GM19023 (cell line): Measurements from ENCODE around the gene B9D1.

ENCODE experiments used
- ATAC-seq: cut with Tn5 transposase; IDR thresholded peaks from one replicate; pipeline ENCODE4 v1.9.1; 2021; ENCODE audit warnings: mild to moderate bottlenecking, moderate library complexity; ENCODE audit not compliant: unreplicated experiment

B9D1 gene

DNA sequence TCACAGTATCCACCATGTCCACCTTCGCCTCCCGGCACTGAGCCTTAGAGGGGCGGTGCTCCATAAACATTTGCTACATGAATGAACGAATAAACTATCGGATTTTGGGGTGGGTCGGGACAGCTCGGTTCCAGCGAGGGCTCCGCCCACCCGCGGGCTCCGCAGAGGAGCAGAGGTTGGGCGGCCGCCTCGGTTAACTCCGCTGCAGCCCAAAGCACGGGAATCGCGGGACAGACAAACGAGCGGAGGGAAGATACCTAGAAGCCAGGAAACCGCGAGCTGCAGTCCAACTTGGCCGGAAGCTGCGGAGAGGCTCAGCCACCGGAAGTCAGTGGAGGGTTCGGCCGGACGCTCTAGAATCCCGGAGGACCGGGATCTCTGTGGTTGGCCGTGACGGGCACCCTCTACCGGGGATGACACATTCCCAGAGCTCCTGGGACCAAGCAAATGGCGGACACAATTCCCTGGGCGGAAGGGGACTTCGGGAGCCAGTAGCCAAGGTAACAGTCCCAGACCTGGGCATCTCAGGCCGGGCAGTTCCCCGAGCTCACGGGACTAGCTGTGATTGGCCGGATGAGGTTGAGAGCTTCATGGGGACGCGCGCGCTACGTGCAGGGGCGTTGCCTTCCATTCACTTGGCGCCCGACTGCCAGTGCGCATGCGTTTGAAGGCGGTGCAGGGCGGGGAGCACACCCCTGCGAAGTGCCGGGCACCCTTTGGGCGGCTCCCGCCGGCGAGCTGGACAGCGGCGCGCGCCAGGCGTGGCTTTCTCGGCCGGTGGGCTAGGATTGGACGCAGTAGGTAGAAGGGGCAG lies 15.3 kb upstream of the B9D1 start:
- ATAC-seq, result peak; percentile 94

- ATAC-seq, result no peak
Measured at GRCh38 chr17:19376811-19377210, 14.3 kb upstream of the B9D1 start.

DNA sequence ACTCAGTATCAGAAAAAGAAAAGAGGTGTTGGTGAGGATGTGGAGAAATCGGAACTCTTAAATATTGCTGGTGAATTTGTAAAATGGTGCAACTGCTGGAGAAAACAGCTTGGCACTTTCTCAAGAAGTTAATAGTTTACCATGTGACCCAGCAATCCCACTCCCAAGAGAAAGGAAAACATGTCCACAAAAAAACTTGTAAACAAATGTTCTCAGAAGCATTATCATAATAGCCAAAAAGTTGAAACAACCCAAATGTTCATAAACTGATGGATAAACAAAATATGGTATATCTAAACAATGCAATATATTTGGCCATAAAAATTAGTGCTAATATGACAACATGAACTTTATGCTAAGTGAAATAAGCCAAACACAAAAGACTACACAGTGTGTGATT lies 13.2 kb upstream of the B9D1 start:
- no peak for ATAC-seq

- ATAC-seq, result no peak
Measured at GRCh38 chr17:19374136-19374535, 11.6 kb upstream of the B9D1 start.

DNA sequence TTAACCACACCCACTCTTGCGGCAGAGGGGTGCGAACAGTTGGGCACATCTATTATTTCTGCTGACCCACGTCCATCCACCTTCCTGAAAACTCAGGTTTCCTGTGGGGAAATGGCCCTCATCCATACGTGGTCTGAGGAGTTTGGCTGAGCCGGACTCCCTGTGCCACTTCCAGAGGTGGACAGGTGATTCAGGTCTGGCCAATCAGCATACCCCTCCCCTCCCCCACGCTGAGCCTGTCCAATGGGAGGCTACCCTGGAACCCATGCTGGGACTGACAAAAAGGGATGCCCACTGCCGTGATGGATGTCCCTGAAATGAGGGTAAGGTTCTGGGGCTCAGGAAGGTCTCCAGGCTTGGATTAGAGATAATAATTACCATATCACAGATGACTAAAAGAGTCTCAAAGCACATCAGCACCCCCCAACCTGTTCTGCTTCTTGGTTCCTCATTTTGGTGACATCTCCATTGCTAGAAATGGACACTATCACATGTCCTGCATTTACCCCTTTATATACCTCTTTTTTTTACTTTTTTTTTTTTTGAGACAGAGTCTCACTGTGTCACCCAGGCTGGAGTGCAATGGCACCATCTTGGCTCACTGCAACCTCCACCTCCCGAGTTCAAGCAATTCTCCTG lies 10.5 kb upstream of the B9D1 start:
- ATAC-seq, result no peak

DNA sequence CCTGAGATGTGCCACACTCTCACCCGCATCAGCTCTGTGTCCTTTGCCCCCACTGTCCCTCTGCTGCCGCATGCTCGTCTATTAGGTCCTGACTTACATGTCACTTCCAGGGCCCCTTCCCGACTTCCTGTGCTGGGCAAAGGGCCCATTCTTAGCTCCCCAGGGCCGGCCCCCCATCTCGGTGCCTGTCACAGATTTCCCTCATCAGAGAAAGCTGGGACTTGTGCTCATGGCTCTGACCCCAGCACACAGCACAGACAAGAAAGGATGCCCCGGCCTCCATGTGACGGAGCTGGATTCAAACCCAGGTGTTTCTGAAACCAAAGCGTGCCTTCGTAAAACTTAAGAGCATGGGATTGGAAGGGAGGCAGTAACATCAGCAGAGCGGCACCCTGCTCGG lies 9.9 kb upstream of the B9D1 start:
- ATAC-seq, result no peak

DNA sequence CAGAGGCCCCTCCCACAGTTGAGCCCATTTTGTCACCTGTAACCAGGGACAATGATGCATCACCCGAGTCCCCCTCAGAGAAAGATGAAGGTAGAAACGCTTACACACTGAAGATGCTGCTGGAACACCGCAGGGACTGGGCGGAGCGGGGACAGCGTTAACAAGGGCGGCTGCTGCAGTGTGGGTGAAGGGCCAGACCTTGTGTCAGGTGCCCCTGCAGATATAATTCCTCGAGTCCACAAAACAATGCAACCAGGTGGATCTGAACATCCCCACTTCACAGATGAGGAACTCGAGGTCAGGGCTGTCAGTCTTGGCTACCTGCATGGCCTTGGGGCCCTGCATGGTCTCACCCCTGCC lies 9.5 kb upstream of the B9D1 start:
- ATAC-seq, result no peak

GRCh38 chr17:19371259-19372010 lies 8.9 kb upstream of the B9D1 start:
- ATAC-seq, result no peak

- peak; percentile 63 for ATAC-seq
Measured at GRCh38 chr17:19370493-19370960, 8.0 kb upstream of the B9D1 start.

DNA sequence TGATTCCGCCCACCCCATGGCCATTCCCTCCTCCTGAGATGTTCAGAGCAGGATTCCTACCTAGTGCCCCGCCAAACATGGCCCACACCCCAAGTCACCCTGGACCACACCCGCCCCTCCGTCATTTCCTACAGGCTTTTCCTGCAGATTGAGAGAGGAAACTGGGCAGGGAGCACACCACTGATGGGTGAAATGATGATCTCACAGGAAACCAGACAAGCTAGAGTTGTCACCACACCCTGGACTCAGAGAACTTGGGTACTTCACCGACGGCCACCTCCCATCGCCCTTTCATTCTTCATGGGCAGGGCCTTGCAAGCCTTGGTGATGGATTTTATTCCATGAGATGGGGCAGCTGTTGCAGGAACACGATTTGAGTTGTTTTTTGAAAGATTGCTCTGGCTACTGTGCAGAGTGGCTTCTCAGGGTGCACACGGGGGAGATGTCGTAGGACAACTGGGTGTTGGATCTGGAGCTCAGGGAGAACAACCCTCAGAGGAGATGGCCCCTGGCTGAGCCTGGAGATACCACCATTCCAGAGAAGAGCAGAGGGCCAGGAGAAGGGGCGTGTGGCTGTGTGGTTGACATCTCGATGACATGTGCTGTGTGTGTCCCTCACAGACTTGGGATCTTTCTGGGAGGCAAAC lies 7.4 kb upstream of the B9D1 start:
- ATAC-seq, result no peak

DNA sequence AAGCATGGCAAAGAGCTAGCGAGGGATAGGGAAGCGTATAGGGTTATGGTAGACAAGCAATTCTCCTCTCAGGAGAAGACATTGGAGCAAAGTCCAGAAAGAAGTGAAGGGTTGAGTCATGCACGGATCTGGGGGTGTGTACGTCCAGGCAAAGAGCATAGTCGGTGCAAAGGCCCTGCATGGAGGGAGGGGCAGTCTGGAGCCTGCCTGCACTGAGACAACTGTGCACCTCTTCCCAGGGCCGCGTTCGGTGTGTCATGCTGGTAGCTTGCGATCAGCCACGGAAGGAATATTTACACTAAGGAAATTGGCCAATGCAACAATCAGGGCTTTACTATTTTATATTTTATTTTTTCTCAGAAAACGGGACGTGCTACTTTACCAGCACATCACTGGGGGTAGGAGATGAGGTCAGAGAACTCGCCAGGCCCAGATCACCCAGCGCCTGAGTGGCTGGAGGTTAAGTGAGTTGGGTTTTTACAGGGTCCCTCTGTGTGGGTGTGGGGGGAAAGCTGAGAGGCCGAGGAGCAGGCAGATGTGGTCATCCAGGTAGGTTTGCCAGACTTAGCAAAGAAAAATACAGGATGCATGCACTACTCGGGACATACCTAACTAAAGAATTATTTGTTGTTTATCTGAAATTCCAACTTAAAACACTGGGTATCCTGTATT lies 6.7 kb upstream of the B9D1 start:
- ATAC-seq, result no peak

- ATAC-seq, result no peak
Measured at GRCh38 chr17:19368229-19368628, 5.7 kb upstream of the B9D1 start.

- ATAC-seq, result no peak
Measured at GRCh38 chr17:19366637-19366972, 4.1 kb upstream of the B9D1 start.

DNA sequence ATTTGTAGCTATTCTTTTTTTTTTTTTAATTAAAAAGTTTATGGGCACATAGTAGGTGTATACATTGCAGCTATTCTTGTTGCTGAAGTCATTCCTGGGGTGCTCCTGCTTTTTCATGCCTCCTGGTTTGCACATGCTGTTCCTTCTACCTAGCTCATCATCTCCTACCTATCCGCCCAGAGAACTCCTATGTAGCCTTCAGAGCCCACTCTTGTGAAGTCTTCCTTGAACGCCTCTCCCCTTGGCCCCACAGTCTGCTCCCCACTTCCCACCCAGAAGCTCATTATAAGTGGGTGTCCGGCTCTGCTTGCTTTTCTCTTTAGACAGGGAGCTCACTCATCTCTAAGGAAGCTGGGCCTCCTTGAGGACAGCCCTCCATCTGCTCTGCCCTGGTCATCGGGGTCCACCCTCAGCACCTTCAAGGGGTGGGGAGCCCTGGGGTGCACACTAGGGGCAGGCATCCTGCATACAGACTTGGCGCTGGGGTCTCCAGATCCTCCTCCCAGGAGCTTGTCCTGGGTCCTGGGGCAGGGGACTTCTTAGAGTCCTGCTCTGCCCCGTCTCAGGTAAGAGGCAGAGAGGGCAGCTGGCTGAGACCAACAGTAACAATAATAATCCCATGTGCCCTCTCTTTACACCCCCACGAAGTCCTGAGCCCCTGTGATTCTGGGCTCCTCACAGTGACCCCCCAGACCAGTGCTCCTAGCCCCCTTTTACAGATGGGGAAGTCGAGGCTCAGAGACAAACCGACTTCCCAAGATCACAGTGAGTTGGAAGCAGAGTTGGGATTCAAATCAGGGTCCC lies 3.5 kb upstream of the B9D1 start:
- no peak for ATAC-seq

GRCh38 chr17:19365499-19365817 lies 2.9 kb upstream of the B9D1 start:
- ATAC-seq, result no peak

DNA sequence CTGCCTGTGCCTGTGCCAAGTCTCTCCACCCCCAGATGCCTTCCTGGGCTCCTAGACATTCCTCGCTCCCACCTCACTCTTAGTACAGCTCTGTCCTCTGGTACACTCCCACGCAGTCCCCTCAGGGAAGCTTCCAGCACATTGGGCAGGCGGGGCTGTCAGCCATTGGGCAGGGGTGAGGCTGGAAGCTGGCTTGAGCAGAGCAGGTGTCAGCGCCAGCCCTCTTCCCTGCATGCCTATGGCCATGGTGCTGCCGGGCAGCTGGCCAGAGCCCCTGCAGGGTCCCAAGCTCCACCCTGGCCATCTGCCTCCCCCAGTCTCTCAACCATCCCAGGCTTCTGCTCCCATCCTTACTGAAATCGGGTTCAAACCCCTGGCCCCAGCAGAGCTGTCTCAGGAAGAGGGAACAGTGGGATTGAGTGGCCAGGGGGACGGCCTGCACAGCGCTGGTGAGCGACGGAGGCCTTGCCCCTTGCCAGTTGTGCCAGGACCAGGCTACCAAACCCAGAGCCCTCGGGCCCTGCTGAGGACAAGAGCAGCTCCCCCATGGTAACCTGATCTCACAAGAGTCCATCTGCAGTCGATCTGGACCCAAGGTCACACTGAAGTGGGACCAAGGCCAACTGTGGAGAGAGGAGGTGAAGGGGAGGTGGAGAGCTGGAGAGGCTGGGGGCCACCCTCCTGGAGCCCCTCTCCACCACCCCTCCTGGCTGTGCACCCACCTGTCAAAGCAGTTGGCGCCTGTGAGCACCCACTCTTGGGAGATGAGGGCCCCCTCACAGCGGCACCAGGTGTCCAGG lies 2.4 kb upstream of the B9D1 start:
- ATAC-seq, result no peak

GRCh38 chr17:19363460-19364035 lies 1.0 kb upstream of the B9D1 start:
- ATAC-seq, result no peak

GRCh38 chr17:19363114-19363438 lies 553 bp upstream of the B9D1 start:
- ATAC-seq, result no peak

DNA sequence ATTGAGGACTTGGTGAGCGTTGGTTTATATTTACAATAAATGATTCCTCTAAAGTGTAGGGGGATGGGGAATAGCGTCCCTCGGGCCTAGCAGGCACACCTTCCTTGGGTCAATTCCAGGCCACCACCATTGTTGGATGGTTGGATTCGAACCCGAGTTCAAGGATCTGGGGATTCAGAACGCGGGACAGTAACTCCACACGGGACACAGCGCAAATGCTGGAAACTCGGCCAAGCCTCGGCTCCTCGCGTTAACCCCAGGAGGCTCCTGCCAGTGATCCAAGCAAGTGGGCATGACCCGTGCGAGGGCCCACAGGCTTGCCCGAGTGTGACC lies 613 bp downstream of the B9D1 start:
- peak; percentile 3 for ATAC-seq
